ENCODE results near the gene RNF26.

The RNF26 gene

GRCh38 chr11:119336744-119337469, 2.6 kb downstream of the RNF26 start:
- no peak for DNase-seq (ENCODE audit: low read depth)

DNA sequence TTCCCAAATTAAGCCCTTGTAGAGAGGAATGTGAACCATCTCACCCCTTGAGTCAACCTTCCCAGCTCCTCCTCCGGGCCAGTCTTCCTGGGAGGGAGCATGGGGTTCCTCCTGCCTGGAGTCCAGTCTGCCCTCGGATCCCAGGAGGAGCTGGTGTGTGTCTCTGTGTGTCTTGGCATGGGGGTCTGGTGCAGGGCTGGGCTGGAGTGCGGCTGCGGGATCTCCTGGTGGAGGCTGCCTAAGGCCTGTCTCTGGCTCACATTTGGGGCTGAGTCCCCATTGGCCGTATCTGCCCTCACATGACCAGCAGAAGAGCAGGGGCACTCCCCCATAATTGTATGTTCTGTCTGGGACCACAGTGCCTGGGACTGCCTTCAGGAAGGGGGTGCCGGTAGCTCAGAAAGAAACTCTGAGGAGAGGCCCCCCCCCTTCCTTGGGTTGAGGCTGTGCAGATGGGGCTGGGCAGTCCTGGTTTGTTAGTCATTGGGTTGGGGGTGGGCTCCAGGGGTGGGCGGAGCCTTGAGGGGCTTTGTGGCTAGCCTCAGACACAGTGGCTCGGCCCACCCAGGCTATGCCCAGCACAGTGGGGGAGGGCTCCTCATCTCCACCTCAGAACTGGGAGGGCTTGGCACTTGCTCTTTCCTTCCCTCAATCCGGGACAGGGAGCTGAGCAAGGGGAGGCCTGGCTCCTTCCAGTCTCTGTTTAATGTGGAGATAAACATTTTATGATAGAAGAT, 3.4 kb downstream of the RNF26 start:
- no peak for DNase-seq (ENCODE audit: low read depth)

GRCh38 chr11:119338318-119338890, 4.1 kb downstream of the RNF26 start:
- DNase-seq (ENCODE audit: low read depth): no peak

DNA sequence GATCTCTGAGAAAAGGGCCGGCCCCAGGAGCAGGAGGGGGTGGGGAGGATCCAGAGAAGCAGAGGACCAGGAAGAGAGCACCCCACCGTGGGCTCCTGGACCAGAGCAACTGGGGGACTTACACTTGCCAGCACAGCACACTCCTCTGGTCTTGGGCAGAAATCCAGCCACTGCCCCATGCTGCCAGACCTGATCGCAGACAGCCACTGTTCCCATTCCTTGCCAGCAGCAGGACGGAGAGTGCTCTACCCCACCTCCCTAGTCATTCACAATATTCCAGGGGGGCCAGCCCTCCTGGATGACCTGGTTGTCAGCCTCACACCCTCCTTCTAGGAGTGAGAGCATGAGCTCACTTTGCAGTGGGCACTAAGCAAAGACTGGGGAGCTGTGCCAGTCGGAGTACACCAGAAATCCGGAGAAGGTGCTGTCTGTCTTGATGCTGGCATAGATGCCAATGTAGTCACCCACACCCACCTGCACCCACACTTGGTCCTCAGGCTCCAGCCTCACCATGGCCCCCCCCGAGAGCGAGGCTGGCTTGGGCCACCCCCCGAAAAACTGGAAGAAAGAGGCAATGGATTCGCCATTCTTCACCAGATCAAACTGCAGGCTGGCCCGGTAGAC, 4.8 kb downstream of the RNF26 start:
- DNase-seq (ENCODE audit: low read depth): no peak

- DNase-seq (ENCODE audit: low read depth): no peak
Observed at GRCh38 chr11:119339589-119340334, 5.4 kb downstream of the RNF26 start.

DNA sequence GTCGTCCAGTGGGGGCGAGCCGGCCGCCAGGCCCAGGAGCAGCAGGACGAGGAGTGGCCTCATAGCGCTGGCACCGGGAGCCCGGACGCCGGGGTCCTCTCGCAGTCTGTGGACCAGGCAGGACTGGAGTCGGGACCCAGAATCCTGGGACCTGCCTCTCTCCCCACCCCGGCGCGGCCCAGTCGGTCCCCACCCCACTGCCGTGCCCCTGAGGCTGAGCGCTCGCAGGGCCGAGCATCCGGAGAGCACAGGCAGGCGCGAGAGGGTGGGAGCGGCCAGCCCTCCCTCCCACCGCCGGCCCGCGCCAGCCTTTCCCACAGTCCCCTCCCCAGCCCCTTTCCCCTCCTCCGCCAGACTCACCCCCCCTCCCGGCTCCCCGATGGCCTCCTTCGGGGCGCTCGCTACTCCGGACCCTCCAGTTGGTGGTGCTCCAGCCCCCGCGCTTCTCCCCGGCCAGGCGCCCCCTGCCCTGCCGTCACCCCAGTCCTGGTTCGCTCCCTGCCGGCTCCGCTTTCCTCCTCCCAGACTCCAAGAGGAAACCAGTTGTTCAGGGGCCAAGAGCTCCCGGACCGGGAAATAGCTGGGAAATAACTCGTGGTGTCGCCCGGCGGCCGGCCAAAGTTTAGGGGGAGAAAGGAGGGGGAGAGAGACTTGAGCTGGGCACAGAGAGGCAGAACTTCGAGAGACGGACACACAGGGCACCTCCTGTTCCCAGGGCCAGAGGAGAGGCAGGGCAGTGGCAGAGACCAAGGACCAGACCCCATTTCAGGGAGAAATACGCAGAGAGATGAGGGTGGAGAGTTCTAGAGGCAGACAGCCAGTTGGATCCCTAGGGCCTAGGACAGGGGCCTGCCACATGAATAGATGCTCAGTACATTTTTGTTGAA, 6.3 kb downstream of the RNF26 start, which contains the start of gene C1QTNF5:
TSS of gene C1QTNF5 (minus strand) at position 549 of the 887 bp plus-strand sequence. CDS start at position 63, 486 bp downstream.
- no peak for DNase-seq (ENCODE audit: low read depth)

- DNase-seq (ENCODE audit: low read depth): no peak
Observed at GRCh38 chr11:119341222-119342022, 7.1 kb downstream of the RNF26 start.

- no peak for DNase-seq (ENCODE audit: low read depth)
Observed at GRCh38 chr11:119342023-119342300, 7.6 kb downstream of the RNF26 start.

DNA sequence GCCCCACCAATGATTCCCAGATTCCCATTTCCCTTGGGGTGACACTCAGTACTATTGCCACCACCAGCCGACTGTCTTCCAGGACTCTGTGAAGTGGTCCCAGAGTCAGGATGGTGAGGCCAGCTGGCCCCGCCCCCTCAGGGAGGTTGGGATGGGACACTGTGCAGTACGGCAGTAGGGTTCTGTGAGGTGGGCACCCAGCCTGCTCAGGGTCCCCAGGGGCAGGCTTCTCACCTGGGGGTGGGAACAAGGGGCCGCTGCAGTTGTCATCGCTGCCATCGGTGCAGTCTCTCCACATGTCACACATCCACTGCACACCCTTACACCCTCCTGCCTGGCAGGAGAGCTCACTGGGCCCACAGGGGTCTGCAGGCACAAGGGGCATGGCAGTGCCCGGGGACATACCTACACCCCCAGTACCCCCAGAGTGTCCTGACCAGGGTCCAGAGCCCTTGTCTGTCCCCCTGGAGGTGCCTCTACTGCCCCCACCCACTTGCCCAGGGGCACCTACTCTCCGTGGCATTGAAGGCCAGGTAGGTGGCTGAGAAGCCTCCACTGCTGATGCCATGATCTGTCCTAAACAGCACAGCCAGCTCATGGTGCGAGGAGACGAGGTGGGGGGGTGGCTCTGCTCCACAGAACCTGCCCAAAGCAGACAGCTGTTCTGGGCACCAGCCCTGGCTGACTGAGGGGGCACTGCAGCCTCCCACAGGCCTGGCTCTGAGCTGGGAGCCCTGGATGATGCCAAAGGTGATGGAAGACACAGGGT, 8.2 kb downstream of the RNF26 start:
- no peak for DNase-seq (ENCODE audit: low read depth)

DNA sequence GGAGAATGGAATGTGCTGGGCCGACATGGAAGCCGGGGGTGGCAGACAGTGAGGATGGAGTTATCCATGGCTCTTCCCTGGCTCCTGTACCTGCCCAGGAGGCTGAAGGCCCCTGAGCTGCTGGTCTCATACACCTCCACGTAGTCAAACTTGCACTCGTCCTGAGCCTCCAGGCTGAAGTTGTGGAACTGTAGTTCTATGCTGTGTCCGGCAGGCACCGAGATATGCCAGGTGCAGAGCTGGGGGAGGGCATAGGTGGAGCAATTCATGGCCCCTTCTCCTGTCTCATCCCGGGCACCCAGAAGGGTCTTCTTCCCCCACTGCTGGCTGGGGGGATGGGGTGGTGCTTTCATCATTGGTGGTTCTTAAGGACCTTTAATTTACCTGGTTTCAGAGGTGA, 9.4 kb downstream of the RNF26 start:
- DNase-seq (ENCODE audit: low read depth): no peak

GRCh38 chr11:119344291-119345010, 10.1 kb downstream of the RNF26 start:
- no peak for DNase-seq (ENCODE audit: low read depth)

DNA sequence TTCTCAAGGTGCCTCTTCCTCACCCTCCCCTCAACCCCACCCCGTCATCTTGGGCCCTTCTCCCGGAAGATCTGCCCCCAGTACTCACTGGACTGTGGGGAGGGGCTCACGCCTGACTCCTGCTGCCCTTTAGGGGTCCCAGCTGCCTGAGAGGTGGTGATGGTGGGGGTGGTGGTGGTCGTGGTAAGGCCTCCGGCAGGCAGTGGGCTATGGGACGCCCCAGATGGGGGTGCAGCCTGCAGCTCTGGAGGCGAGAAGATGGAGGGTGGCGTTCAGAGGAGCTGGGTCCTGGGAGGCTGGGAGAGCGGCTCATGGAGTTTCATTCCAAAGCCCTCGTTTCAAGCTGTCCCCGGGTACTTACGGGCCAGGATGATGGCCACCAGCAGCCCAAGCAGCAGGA, 11.4 kb downstream of the RNF26 start:
- DNase-seq (ENCODE audit: low read depth): no peak

GRCh38 chr11:119346605-119347004, 12.3 kb downstream of the RNF26 start, which contains the start of gene MFRP:
TSS of gene MFRP (minus strand) at chr11:119346705. CDS start at chr11:119346513, 192 bp downstream.
- DNase-seq (ENCODE audit: low read depth): no peak

GRCh38 chr11:119347242-119347641, 12.9 kb downstream of the RNF26 start:
- DNase-seq (ENCODE audit: low read depth): no peak

- no peak for DNase-seq (ENCODE audit: low read depth)
Observed at GRCh38 chr11:119347940-119348605, 13.7 kb downstream of the RNF26 start.

GRCh38 chr11:119350302-119350701, 16.0 kb downstream of the RNF26 start:
- DNase-seq (ENCODE audit: low read depth): no peak

GRCh38 chr11:119351232-119351631, 16.9 kb downstream of the RNF26 start:
- no peak for DNase-seq (ENCODE audit: low read depth)

DNA sequence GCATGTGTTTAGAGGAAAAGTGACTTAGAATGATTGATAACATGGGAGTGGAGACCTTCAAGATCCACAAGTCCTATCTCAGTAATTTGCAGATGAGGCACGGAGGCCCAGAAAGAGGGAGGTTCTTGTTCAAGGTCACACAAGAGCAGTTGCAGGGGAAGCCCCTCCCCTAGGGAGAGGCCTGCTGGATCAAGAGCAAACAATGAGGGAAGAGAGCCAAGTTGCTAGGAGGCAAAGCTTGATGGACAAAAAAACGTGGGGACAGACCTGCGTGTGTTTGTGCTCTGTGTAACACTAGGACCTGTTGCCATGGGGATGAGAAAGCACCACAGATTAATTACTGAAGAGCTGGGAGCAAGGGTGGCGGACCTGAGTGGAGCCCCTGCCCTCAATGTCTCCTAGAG, 18.5 kb downstream of the RNF26 start:
- DNase-seq (ENCODE audit: low read depth): no peak

All from stimulated activated CD8-positive, alpha-beta memory T cell treated with anti-CD3 and anti-CD28 coated beads, Interleukin-7, amount 100 ng/mL, for 24 hours (primary cell).